HepG2 (cell line): ENCODE measurements around the gene NAPSA. TPM values are rescaled to one million over a fixed set of nuclear protein-coding genes. Genes with fewer than 3 reads are reported as not detected.

Experiments used
- CBX1 ChIP-seq: IDR thresholded peaks from one replicate; pipeline ENCODE4 v1.6.1; 2016; ENCODE audit warnings: antibody characterized with exemption, low read depth
- HNF4G ChIP-seq, 2 experiments: sonication (generic) in 1 of 2; formaldehyde crosslinking in 1 of 2; IDR thresholded peaks; 2 replicates each; pipeline versions ENCODE4 v1.4.0 to v1.6.1; 2011 to 2020; ENCODE audit warnings: borderline replicate concordance in 2 of 2, low read depth in 2 of 2, mild to moderate bottlenecking in 2 of 2, low read length in 1 of 2, missing genetic modification reagents in 1 of 2, moderate library complexity in 1 of 2
- ISL2 ChIP-seq: sonication (generic); formaldehyde crosslinking; IDR thresholded peaks from 2 replicates; pipeline ENCODE4 v1.5.0; 2020; ENCODE audit warnings: missing genetic modification reagents
- KLF9 ChIP-seq: IDR thresholded peaks from 2 replicates; pipeline ENCODE4 v1.6.1; 2016; ENCODE audit warnings: low read depth
- MAZ ChIP-seq, 2 experiments: sonication (generic) in 1 of 2; formaldehyde crosslinking in 1 of 2; IDR thresholded peaks; 2 replicates each; pipeline versions ENCODE4 v1.5.0 to v1.6.1; 2012 to 2020; ENCODE audit warnings: low read depth in 2 of 2, mild to moderate bottlenecking in 2 of 2, borderline replicate concordance in 1 of 2, improper control_type of control experiment in 1 of 2, low read length in 1 of 2, missing genetic modification reagents in 1 of 2, moderate library complexity in 1 of 2
- MXI1 ChIP-seq: IDR thresholded peaks from 3 replicates; pipeline ENCODE4 v1.6.1; 2012; ENCODE audit warnings: low read depth, low read length, inconsistent platforms, borderline replicate concordance
- MYC ChIP-seq: sonication (generic); formaldehyde crosslinking; IDR thresholded peaks from 2 replicates; pipeline ENCODE4 v1.9.0; 2021; ENCODE audit warnings: missing genetic modification reagents, borderline replicate concordance
- NFKB2 ChIP-seq: sonication (generic); formaldehyde crosslinking; IDR thresholded peaks from 2 replicates; pipeline ENCODE4 v1.4.0; 2020; ENCODE audit warnings: missing genetic modification reagents, borderline replicate concordance
- NR2F6 ChIP-seq, 2 experiments: IDR thresholded peaks; 2 replicates each; pipeline ENCODE4 v1.6.1; 2016; ENCODE audit warnings: antibody characterized with exemption in 1 of 2, mild to moderate bottlenecking in 1 of 2
- POLR2A ChIP-seq, 2 experiments: IDR thresholded peaks; 2 replicates each; pipeline ENCODE4 v1.6.1; 2011; ENCODE audit warnings: low read depth in 2 of 2, low read length in 2 of 2, mild to moderate bottlenecking in 1 of 2, moderate library complexity in 1 of 2; ENCODE audit not compliant: insufficient read depth in 1 of 2
- RBFOX2 ChIP-seq: fragments of 200-400 bp; formaldehyde crosslinking; IDR thresholded peaks from 2 replicates; pipeline ENCODE4 v1.6.1; 2017; ENCODE audit warnings: low read depth, mild to moderate bottlenecking, low read length
- SP5 ChIP-seq: IDR thresholded peaks from 2 replicates; pipeline ENCODE4 v1.6.1; 2016; ENCODE audit warnings: low read depth, borderline replicate concordance
- SUZ12 ChIP-seq: fragments of 150-350 bp; IDR thresholded peaks from 2 replicates; pipeline ENCODE4 v1.6.1; 2014; ENCODE audit warnings: low read depth, low read length
- THAP11 ChIP-seq: IDR thresholded peaks from 2 replicates; pipeline ENCODE4 v1.6.1; 2016; ENCODE audit warnings: missing biosample characterization, missing genetic modification reagents
- ZFAT ChIP-seq: sonication (generic); formaldehyde crosslinking; conservative IDR thresholded peaks from 2 replicates; pipeline ENCODE4 v1.8.1; 2023; ENCODE audit warnings: missing genetic modification reagents, inconsistent platforms
- ZFYVE20 ChIP-seq: sonication (generic); formaldehyde crosslinking; IDR thresholded peaks from 2 replicates; pipeline ENCODE4 v1.8.0; 2023; ENCODE audit warnings: low read depth, mild to moderate bottlenecking, moderate library complexity, missing genetic modification reagents, borderline replicate concordance
- ZNF143 ChIP-seq: sonication (generic); formaldehyde crosslinking; IDR thresholded peaks from 2 replicates; pipeline ENCODE4 v1.4.0; 2020; ENCODE audit warnings: missing genetic modification reagents
- ZNF230 ChIP-seq: sonication (generic); formaldehyde crosslinking; IDR thresholded peaks from 2 replicates; pipeline ENCODE4 v1.4.0; 2020; ENCODE audit warnings: mild to moderate bottlenecking, missing genetic modification reagents
- ZNF44 ChIP-seq: sonication (generic); formaldehyde crosslinking; IDR thresholded peaks from 2 replicates; pipeline ENCODE4 v1.5.1; 2020; ENCODE audit warnings: mild to moderate bottlenecking, missing genetic modification reagents
- ZNF501 ChIP-seq: sonication (generic); formaldehyde crosslinking; IDR thresholded peaks from 2 replicates; pipeline ENCODE4 v1.5.1; 2020; ENCODE audit warnings: mild to moderate bottlenecking, moderate library complexity, missing genetic modification reagents
- ZNF878 ChIP-seq: sonication (generic); formaldehyde crosslinking; IDR thresholded peaks from 2 replicates; pipeline ENCODE4 v1.8.1; 2023; ENCODE audit warnings: mild to moderate bottlenecking, missing genetic modification reagents, moderate library complexity
- polyA plus RNA-seq, 8 experiments: library from polyadenylated mRNA; depleted of rRNA in 3 of 8; stranded (reverse) in 7 of 8; unstranded in 1 of 8; fragments of >200 nt; fragmentation: Illumina TruSeq in 4 of 8; extraction: Trizol in 4 of 8; gene quantifications; 2 replicates each; pipeline versions ENCODE4 v1.2.1 to v1.2.3, GENCODE V29; 2011 to 2016; ENCODE audit warnings: low read depth in 4 of 8, missing spikeins in 1 of 8, mixed read lengths in 1 of 8; ENCODE audit not compliant: insufficient read depth in 1 of 8
- total RNA-seq, 5 experiments: library from RNA; depleted of rRNA; stranded (reverse); fragments of >200 nt; fragmentation: Illumina TruSeq; extraction: Trizol; gene quantifications; 2 replicates each; pipeline ENCODE4 v1.2.3, GENCODE V29; 2016; ENCODE audit warnings: low read depth in 1 of 5
- TF ChIP-seq, protein P1 (sequence below): sonication (generic); formaldehyde crosslinking; IDR thresholded peaks from 2 replicates; pipeline ENCODE4 v1.5.1; 2020; ENCODE audit warnings: mild to moderate bottlenecking, missing genetic modification reagents, moderate library complexity
- TF ChIP-seq, protein P2 (sequence below): sonication (generic); formaldehyde crosslinking; IDR thresholded peaks from 2 replicates; pipeline ENCODE4 v1.8.0; 2022; ENCODE audit warnings: mild to moderate bottlenecking, missing genetic modification reagents

Gene NAPSA
- total and polyA plus RNA-seq, 2 of the 13 experiments (the other 11 are each of a cell fraction or from before 2014, with no cell fraction given) = not detected

DNA sequence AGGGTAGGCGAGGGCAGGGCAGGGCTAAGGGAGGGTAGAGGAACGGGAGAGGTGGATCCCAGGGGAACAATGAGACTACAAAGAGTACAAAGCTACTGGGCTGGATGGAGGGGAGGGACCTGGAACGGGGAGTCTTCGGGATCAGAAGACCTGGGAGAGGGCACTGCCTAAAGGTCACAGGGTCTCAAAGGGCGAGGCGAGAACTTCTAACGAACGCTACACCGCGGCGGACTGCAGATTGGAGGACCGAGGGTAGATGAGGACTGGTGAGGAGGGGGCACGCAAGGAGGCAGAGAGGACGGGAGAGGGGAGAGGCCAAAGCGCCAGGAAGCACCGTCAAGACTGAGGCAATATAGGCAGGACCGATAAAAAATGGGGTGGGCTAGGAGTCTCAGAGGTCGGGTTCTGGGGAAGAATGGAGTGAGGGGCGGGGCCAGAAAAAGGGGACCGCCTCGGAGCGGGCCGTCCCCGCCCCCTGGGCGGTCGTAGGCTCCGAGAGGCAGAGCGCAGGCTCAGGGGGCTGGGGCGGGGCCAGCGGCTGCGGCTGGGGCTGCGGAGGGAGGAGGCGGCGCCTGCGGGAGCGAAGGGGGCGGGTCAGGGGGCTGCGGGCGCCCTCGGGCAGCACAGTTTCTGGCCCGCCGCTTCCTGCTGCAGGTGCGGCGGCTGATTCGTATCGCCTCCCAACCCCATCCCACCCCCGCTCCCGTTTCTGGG is 34.9 kb downstream of the NAPSA start (continued):
- TF ChIP-seq MAZ (IDR thresholded peaks at IDR 0.05; ENCODE audit: borderline replicate concordance, low read depth, low read length) (peak; percentile 59; the same call in 1 of the 2 replicates), MAZ (CRISPR knock-in tag; IDR thresholded peaks at IDR 0.05; ENCODE audit: low read depth) (no peak), ZNF230 (CRISPR knock-in tag) (no peak), ZNF501 (CRISPR knock-in tag) (peak; percentile 54; the same call in 1 of the 2 replicates), ZNF143 (CRISPR knock-in tag) (no peak), SUZ12 (no peak), NR2F6 (IDR thresholded peaks at IDR 0.05) (peak; percentile 39; the same call in 1 of the 2 replicates), NR2F6 (CRISPR knock-in tag; IDR thresholded peaks at IDR 0.05) (no peak), CBX1 (no peak), SP5 (CRISPR knock-in tag) (peak; percentile 36; the same call in 1 of the 2 replicates), THAP11 (CRISPR knock-in tag) (peak; percentile 53; the same call in 1 of the 2 replicates), KLF9 (CRISPR knock-in tag) (no peak), ZNF44 (CRISPR knock-in tag) (no peak), ZNF878 (CRISPR knock-in tag) (no peak), NFKB2 (CRISPR knock-in tag) (peak; percentile 35; the same call in 1 of the 2 replicates), RBFOX2 (0 out of 2 replicates have a peak, but pooled peaks have one; percentile 21), POLR2A (IDR thresholded peaks at IDR 0.05; ENCODE audit: insufficient read depth in 1 of 2, low read depth in 2 of 2, low read length in 2 of 2) (peak in 1 of 2 experiments; percentile 69; a peak in 2 of 4 replicates), ISL2 (CRISPR knock-in tag) (0 out of 2 replicates have a peak, but pooled peaks have one; percentile 25), ZFYVE20 (CRISPR knock-in tag) (no peak), ZFAT (CRISPR knock-in tag) (no peak), MYC (CRISPR knock-in tag) (no peak; the same call in 1 of the 2 replicates), HNF4G (IDR thresholded peaks at IDR 0.05; ENCODE audit: borderline replicate concordance, low read depth, low read length) (peak; percentile 15; the same call in 1 of the 2 replicates), HNF4G (CRISPR knock-in tag; IDR thresholded peaks at IDR 0.05; ENCODE audit: borderline replicate concordance, low read depth) (no peak), MXI1 (peak; percentile 34; the same call in 1 of the 3 replicates)
- TF ChIP-seq, protein P1, sequence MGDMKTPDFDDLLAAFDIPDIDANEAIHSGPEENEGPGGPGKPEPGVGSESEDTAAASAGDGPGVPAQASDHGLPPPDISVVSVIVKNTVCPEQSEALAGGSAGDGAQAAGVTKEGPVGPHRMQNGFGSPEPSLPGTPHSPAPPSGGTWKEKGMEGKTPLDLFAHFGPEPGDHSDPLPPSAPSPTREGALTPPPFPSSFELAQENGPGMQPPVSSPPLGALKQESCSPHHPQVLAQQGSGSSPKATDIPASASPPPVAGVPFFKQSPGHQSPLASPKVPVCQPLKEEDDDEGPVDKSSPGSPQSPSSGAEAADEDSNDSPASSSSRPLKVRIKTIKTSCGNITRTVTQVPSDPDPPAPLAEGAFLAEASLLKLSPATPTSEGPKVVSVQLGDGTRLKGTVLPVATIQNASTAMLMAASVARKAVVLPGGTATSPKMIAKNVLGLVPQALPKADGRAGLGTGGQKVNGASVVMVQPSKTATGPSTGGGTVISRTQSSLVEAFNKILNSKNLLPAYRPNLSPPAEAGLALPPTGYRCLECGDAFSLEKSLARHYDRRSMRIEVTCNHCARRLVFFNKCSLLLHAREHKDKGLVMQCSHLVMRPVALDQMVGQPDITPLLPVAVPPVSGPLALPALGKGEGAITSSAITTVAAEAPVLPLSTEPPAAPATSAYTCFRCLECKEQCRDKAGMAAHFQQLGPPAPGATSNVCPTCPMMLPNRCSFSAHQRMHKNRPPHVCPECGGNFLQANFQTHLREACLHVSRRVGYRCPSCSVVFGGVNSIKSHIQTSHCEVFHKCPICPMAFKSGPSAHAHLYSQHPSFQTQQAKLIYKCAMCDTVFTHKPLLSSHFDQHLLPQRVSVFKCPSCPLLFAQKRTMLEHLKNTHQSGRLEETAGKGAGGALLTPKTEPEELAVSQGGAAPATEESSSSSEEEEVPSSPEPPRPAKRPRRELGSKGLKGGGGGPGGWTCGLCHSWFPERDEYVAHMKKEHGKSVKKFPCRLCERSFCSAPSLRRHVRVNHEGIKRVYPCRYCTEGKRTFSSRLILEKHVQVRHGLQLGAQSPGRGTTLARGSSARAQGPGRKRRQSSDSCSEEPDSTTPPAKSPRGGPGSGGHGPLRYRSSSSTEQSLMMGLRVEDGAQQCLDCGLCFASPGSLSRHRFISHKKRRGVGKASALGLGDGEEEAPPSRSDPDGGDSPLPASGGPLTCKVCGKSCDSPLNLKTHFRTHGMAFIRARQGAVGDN (CRISPR knock-in tag) = peak; percentile 36
- TF ChIP-seq, protein P2, sequence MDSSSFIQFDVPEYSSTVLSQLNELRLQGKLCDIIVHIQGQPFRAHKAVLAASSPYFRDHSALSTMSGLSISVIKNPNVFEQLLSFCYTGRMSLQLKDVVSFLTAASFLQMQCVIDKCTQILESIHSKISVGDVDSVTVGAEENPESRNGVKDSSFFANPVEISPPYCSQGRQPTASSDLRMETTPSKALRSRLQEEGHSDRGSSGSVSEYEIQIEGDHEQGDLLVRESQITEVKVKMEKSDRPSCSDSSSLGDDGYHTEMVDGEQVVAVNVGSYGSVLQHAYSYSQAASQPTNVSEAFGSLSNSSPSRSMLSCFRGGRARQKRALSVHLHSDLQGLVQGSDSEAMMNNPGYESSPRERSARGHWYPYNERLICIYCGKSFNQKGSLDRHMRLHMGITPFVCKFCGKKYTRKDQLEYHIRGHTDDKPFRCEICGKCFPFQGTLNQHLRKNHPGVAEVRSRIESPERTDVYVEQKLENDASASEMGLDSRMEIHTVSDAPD = 0 out of 2 replicates have a peak, but pooled peaks have one; percentile 23
